HG03571 (cell line): ENCODE data around the gene GRIP1.

Experiments
- ATAC-seq: cut with Tn5 transposase; IDR thresholded peaks from one replicate; pipeline ENCODE4 v1.9.1; 2021; ENCODE audit not compliant: unreplicated experiment

GRIP1 gene

DNA sequence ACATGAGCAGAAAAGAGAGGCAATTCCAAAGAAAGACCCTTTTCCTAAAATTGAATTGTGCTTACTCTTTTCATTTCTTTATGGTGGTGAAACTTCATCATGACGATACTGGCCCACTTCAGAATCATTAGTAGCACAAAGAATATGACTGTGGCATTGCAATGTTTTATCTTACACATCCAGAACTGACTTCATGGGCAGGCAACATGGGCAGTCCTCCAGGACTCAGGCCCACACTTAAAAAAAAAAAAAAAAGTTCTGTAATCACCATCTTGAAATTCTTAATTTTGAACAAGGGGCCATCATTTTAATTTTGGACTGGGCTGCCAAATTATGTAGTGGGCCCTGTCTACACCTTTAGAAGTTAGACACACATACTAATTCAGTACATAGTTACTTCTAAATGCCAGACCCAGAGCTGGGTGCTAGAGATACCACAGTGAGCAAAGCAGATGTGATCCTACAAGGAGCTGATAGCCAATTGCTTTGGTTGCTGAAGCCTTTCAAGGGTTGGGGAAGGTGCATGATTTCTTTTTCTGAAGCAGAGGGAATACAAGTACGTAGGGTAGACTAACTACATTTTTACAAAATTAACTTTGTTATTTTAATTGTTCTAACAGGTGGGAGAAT, 341.4 kb downstream of the GRIP1 start:
- no peak for ATAC-seq

GRCh38 chr12:66335746-66336145, 343.1 kb downstream of the GRIP1 start:
- ATAC-seq: no peak

- ATAC-seq: no peak
These were observed 347.1 kb downstream of the GRIP1 start for GRCh38 chr12:66331814-66332213.

- ATAC-seq: no peak
These were observed 347.9 kb downstream of the GRIP1 start for GRCh38 chr12:66331016-66331415.

DNA sequence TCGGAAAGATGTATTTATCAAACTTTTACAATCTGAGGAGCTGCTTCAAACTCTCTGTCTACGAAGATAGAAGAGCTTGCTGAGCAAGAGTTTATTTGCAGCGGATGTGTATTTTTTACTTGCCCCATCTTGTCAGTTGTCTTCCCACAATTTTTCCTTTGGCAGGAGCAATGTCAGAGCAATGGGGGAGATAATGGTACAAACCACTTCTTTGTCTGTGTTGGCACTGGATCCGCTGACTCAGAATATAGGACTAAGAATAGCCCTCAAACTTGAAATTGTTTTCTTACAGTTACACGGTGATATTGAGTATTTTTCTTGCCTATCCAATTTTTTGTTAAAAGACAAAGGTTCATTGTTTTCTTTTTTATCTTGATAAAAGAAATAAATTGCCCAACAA, 348.9 kb downstream of the GRIP1 start:
- no peak for ATAC-seq

DNA sequence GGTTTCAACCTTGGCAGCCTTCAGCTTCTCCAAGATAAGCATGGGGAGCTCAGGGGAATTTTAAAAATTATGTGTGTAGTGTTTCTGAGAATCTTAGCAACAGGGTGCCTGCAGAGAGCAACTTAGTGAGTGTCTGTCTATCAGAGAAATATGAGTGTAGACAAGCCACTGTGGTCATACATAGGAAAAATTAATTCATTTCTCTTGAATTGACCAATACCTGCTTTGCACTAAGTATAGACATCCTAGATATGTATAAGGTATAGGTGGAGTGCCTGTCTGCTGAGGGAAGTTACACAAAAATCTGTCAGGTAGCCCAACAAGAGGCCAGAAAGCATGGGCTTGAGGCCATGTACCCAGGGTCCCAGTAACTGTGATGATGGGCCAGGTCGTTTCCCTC, 355.9 kb downstream of the GRIP1 start:
- ATAC-seq: no peak

GRCh38 chr12:66321435-66321834, 357.4 kb downstream of the GRIP1 start:
- ATAC-seq: no peak

DNA sequence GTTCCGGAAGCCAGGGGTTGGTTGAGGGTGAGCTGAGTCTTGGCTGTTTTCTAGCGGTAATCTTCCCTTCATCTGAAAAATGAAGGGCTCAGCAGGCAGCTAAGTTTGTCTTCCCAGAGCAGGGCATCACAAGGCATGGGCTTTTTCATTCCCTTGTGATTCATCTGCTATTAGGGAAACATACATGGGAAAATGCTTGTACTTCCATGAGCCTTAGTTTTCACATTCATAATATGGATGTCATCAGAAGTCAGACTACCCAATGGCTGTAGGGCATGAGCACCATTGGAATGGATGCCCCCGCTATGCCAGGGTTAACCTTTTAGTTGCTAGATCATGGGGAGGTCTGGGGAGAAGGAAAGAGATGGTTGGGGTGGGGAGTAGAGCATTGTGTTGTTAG, 357.9 kb downstream of the GRIP1 start:
- no peak for ATAC-seq

DNA sequence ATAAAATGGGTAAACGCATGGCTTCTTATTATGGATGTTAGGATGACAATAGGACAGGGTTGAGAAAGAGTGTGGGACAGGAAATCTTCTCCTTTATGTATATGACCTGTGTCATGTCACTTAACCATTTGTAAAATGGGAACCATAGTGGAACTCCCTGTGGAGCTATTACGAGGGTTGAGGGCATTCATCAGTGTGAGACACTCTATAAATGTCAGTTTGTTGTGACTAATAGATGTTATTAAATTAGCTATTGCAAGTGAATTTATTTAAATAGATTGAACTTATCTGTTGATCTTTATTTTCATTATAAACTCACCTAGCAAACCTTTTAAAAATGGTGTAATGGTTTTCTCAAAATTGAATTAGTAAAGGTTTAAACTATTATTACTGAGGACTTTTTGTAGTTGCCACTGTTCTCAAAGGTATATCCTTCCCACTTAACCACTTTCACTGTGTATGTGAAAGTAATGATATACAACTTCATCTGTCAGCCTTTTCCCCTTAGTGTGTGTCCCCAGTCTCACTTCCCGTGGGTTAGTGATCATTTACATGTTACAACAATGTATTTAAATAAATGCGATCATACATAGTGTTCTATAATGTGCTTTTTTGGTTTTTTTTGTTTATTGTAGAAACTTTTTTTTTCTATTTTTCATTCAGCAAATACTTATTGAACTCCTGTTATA, 359.5 kb downstream of the GRIP1 start:
- ATAC-seq: no peak

DNA sequence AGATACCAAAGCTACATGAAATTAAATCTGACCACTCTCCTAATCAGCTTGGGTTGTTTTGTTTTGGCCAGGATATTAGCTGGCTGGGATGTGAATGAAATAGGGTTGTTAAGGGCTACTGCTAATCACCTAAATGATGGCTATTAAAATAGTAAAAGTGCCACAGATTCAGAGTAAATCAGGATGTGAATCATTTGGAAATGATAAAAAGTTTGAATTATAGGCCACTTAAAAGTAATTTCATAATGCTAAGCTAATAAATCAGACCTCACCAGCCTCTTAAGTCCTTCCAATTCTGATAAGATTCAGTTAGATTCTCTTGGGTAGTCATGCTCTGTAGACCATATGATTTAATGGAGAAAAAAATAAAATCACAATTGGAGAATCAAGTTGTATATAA, 364.6 kb downstream of the GRIP1 start:
- no peak for ATAC-seq

DNA sequence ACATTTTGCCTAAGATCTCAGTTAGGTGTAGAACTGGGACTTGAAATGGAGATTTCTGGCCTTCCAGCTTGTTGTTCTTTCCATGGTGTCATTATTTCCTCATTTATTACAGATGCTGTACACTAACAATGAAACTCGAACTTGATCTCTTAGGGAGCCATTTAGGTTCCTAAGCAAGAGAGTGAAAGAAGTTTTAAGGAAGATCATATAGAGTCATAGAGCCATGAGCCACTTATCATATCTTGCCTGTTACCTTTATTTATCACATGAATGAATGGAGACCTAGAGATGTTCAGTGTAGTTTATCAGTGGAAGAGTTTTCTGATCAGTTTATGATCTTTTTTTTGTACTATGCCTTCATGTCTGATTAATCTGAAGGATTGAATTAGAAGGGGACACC, 366.7 kb downstream of the GRIP1 start:
- no peak for ATAC-seq

- ATAC-seq: no peak
These were observed 369.3 kb downstream of the GRIP1 start for GRCh38 chr12:66309606-66310005.

- ATAC-seq: no peak
These were observed 374.5 kb downstream of the GRIP1 start for GRCh38 chr12:66304296-66304900.

DNA sequence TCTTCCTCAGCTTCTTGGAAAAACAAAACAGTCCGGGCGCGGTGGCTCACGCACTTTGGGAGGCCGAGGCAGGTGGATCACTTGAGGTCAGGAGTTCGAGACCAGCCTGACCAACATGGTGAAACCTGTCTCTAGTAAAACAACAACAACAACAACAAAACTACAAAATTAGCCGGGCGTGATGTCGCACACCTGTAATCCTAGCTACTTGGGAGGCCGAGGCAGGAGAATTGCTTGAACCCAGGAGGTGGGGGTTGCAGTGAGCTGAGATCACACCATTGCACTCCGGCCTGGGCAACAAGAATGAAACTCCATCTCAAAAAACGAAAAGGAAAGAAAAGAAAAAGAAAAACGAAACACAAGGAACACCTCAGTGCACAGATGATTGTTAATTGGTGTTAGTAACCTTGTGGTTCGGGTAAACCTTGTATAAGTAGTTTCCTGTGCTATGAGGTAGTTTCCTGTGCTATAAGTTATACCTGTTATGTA, 375.5 kb downstream of the GRIP1 start:
- ATAC-seq: peak; percentile 50

- ATAC-seq: no peak
These were observed 376.1 kb downstream of the GRIP1 start for GRCh38 chr12:66302827-66303169.

DNA sequence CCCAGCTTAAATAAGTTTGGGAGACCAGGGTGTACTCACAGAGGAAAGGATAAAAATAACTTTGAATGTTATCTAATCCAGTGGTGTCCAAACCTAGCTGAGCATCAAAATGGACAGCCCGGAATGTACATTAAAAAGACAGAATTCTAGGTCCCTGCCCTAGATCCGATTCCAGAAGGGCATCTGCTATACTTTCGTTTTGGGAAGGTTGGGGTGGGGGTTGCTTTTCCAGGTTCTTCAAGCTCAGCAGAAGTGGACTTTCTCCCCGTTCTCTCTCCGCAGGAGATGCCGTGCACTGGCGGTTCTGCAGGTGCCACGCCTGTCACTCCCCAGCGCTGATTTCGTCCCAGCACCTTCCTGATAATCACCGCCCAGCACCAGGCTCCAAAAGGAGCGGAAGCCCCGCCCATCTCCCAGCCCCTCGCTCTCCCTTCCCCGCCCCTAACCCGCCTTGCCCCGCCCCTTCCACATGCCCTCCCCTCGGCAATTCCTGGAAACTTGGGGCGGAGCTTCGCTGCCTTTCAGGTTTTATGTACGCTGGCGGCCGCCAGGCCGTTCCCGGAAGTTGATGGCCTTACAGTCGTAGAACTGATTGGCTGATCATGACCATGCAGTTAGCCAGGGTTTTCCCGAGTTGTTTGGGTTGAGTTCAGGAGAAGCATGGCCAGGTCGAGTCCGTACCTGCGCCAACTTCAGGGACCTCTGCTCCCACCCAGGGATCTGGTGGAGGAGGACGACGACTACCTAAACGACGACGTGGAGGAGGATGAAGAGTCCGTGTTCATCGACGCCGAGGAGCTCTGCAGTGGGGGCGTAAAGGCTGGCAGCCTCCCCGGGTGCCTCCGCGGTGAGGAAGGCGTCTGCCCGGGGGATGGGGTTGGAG, 376.7 kb downstream of the GRIP1 start, which contains the start of gene HELB:
TSS of gene HELB (plus strand) at position 550 of the 883 bp plus-strand sequence. CDS start at position 661, 111 bp downstream.
- ATAC-seq: peak; percentile 95

GRCh38 chr12:66297923-66298322, 381.0 kb downstream of the GRIP1 start:
- ATAC-seq: no peak
